H1 (cell line): ENCODE results near the gene PDE4B. TPM values are rescaled to one million over a fixed set of nuclear protein-coding genes. Genes with fewer than 3 reads are reported as not detected.

Experiments used
- CTCF ChIA-PET: fragments of 300-600 bp; sonication (Branson Sonifier 250); formaldehyde crosslinking; loops from one replicate; lab custom pipeline; 2021; ENCODE audit not compliant: partially characterized antibody; lab: Charles Lee
- POLR2A ChIA-PET: fragments of 300-600 bp; sonication (Branson Sonifier 250); formaldehyde crosslinking; loops from one replicate; lab custom pipeline; 2021; ENCODE audit warnings: inconsistent platforms; ENCODE audit not compliant: partially characterized antibody; lab: Charles Lee
- DNase-seq, 2 experiments: peaks; one replicate each; pipeline versions ENCODE4 v3.0.0 to v3.0.0-alpha.2; 2010 to 2022; ENCODE audit warnings: low spot score in 2 of 2, low read depth in 1 of 2, mixed read lengths in 1 of 2
- FAIRE-seq: peaks from 2 replicates; lab custom pipeline; 2011; peaks lifted over from hg19 to GRCh38; lab: Jason Lieb, UNC
- H2AFZ ChIP-seq: 2 replicates; pipeline ENCODE4 v1.8.1; 2012; ENCODE audit warnings: low read length, inconsistent platforms
- H2AK5ac ChIP-seq: 2 replicates; pipeline ENCODE4 v1.6.1; 2013; ENCODE audit warnings: low read depth, low read length
- H2BK120ac ChIP-seq: replicated peaks from 2 replicates; pipeline ENCODE3; 2013; ENCODE audit warnings: low read depth, low read length, inconsistent platforms
- H2BK12ac ChIP-seq: 2 replicates; pipeline ENCODE4 v1.6.1; 2013; ENCODE audit warnings: low read depth, low read length
- H2BK15ac ChIP-seq: 2 replicates; pipeline ENCODE4 v1.6.1; 2013; ENCODE audit warnings: low read length
- H2BK20ac ChIP-seq: 2 replicates; pipeline ENCODE4 v1.6.1; 2013; ENCODE audit warnings: low read length
- H2BK5ac ChIP-seq: 2 replicates; pipeline ENCODE4 v1.6.1; 2013; ENCODE audit warnings: low read depth, low read length
- H3K14ac ChIP-seq: 2 replicates; pipeline ENCODE4 v1.6.1; 2013; ENCODE audit warnings: inconsistent platforms; ENCODE audit not compliant: insufficient read length
- H3K18ac ChIP-seq: 2 replicates; pipeline ENCODE4 v1.6.1; 2013; ENCODE audit warnings: low read length; ENCODE audit errors: extremely low read depth
- H3K23ac ChIP-seq: 2 replicates; pipeline ENCODE4 v1.6.1; 2013; ENCODE audit warnings: inconsistent platforms; ENCODE audit not compliant: insufficient read length
- H3K23me2 ChIP-seq: 2 replicates; pipeline ENCODE4 v1.6.1; 2013; ENCODE audit warnings: low read depth, low read length
- H3K27ac ChIP-seq: 2 replicates; pipeline ENCODE4 v1.6.1; 2011; ENCODE audit warnings: low read depth, low read length, inconsistent platforms
- H3K27me3 ChIP-seq, 4 experiments: replicated peaks in 1 of 4; 1 replicate in 1 of 4; 2 replicates in 3 of 4; pipeline versions ENCODE4 v1.6.1 to v1.8.1; 2011 to 2013; ENCODE audit warnings: low read length in 3 of 4, mild to moderate bottlenecking in 3 of 4, inconsistent platforms in 2 of 4, mixed read lengths in 2 of 4, moderate library complexity in 1 of 4; ENCODE audit not compliant: control insufficient read depth in 3 of 4, insufficient read depth in 3 of 4; ENCODE audit errors: extremely low read depth in 1 of 4
- H3K36me3 ChIP-seq, 4 experiments: 2 replicates each; pipeline versions ENCODE4 v1.6.1 to v1.8.1; 2011 to 2013; ENCODE audit warnings: mild to moderate bottlenecking in 4 of 4, low read length in 3 of 4, moderate library complexity in 2 of 4, control low read depth in 1 of 4, inconsistent platforms in 1 of 4; ENCODE audit not compliant: insufficient read depth in 4 of 4, control insufficient read depth in 2 of 4
- H3K4ac ChIP-seq: replicated peaks from 2 replicates; pipeline ENCODE3; 2013; ENCODE audit warnings: low read length, low read depth, mixed read lengths, inconsistent platforms; ENCODE audit not compliant: insufficient read length
- H3K4me1 ChIP-seq, 4 experiments: replicated peaks in 1 of 4; 1 replicate in 1 of 4; 2 replicates in 3 of 4; pipeline versions ENCODE4 v1.6.1 to v1.8.1; 2011 to 2013; ENCODE audit warnings: low read length in 3 of 4, inconsistent platforms in 2 of 4, mixed read lengths in 1 of 4; ENCODE audit not compliant: insufficient read depth in 4 of 4, control insufficient read depth in 3 of 4
- H3K4me2 ChIP-seq, 2 experiments: 2 replicates each; pipeline versions ENCODE4 v1.6.1 to v1.8.1; 2011 to 2013; ENCODE audit warnings: low read depth in 2 of 2, low read length in 2 of 2, control low read depth in 1 of 2, inconsistent platforms in 1 of 2, mild to moderate bottlenecking in 1 of 2; ENCODE audit not compliant: insufficient read depth in 1 of 2
- H3K4me3 ChIP-seq, 4 experiments: fragments of 200-600, 300-600 bp in 1 of 4; sonication (generic), shearing (Covaris generic), sonication (Bioruptor Twin) in 1 of 4; 2 replicates each; pipeline versions ENCODE4 v1.5.1 to v1.8.1; 2011 to 2016; ENCODE audit warnings: low read length in 4 of 4, low read depth in 3 of 4, control low read depth in 2 of 4, inconsistent platforms in 2 of 4, mild to moderate bottlenecking in 2 of 4, mixed read lengths in 1 of 4, moderate library complexity in 1 of 4; ENCODE audit not compliant: insufficient read depth in 2 of 4; ENCODE audit errors: extremely low read depth in 1 of 4
- H3K56ac ChIP-seq: replicated peaks from 2 replicates; pipeline ENCODE3; 2013; ENCODE audit warnings: low read depth, mild to moderate bottlenecking, mixed read lengths, low read length, inconsistent platforms; ENCODE audit not compliant: insufficient read length
- H3K79me1 ChIP-seq: 2 replicates; pipeline ENCODE4 v1.6.1; 2013; ENCODE audit warnings: low read depth, low read length, control low read depth
- H3K79me2 ChIP-seq, 2 experiments: 2 replicates each; pipeline versions ENCODE4 v1.6.1 to v1.8.1; 2012 to 2013; ENCODE audit warnings: low read length in 2 of 2, mild to moderate bottlenecking in 2 of 2, inconsistent platforms in 1 of 2; ENCODE audit not compliant: insufficient read depth in 2 of 2, control insufficient read depth in 1 of 2
- H3K9ac ChIP-seq, 4 experiments: replicated peaks in 1 of 4; 1 replicate in 1 of 4; 2 replicates in 3 of 4; pipeline versions ENCODE4 v1.6.1 to v1.8.1; 2011 to 2013; ENCODE audit warnings: low read depth in 3 of 4, low read length in 3 of 4, control low read depth in 2 of 4, mild to moderate bottlenecking in 2 of 4, moderate library complexity in 2 of 4, inconsistent platforms in 1 of 4; ENCODE audit errors: extremely low read depth in 1 of 4
- H3K9me3 ChIP-seq, 2 experiments: 2 replicates each; pipeline versions ENCODE4 v1.6.1 to v1.8.1; 2012 to 2013; ENCODE audit warnings: mild to moderate bottlenecking in 2 of 2, moderate library complexity in 2 of 2, control low read depth in 1 of 2, inconsistent platforms in 1 of 2, low read depth in 1 of 2, low read length in 1 of 2, mixed read lengths in 1 of 2; ENCODE audit not compliant: insufficient read depth in 2 of 2
- H4K20me1 ChIP-seq, 2 experiments: replicated peaks in 1 of 2; 2 replicates each; pipeline versions ENCODE3 to v1.8.1; 2011 to 2013; ENCODE audit warnings: inconsistent platforms in 2 of 2, low read length in 2 of 2, mild to moderate bottlenecking in 1 of 2; ENCODE audit not compliant: insufficient read depth in 2 of 2, control insufficient read depth in 1 of 2
- H4K5ac ChIP-seq: 2 replicates; pipeline ENCODE4 v1.6.1; 2013; ENCODE audit warnings: low read length, low read depth, mixed read lengths, inconsistent platforms; ENCODE audit not compliant: insufficient read length
- H4K8ac ChIP-seq: 2 replicates; pipeline ENCODE4 v1.8.0; 2013; ENCODE audit warnings: mild to moderate bottlenecking, moderate library complexity, low read length, inconsistent platforms; ENCODE audit not compliant: insufficient read depth; ENCODE audit errors: extremely low read depth
- H4K91ac ChIP-seq: replicated peaks from 2 replicates; pipeline ENCODE3; 2013; ENCODE audit warnings: low read length, mixed read lengths, inconsistent platforms; ENCODE audit not compliant: insufficient read length
- EGR1 ChIP-seq: IDR thresholded peaks from 2 replicates; pipeline ENCODE4 v1.6.1; 2011; ENCODE audit warnings: low read depth, low read length, borderline replicate concordance
- FOSL1 ChIP-seq: IDR thresholded peaks from 2 replicates; pipeline ENCODE4 v1.6.1; 2011; ENCODE audit warnings: mild to moderate bottlenecking, low read depth, low read length, moderate library complexity; ENCODE audit not compliant: insufficient read depth
- RNF2 ChIP-seq: fragments of 200-900, 300-1000 bp; sonication (generic); IDR thresholded peaks from 2 replicates; pipeline ENCODE4 v1.7.1; 2016; ENCODE audit warnings: borderline replicate concordance, low read depth, mild to moderate bottlenecking, antibody characterized with exemption, low read length; ENCODE audit not compliant: poor library complexity, severe bottlenecking; ENCODE audit errors: missing control alignments
- SP4 ChIP-seq: IDR thresholded peaks from 2 replicates; pipeline ENCODE4 v1.6.1; 2012; ENCODE audit warnings: low read length, inconsistent platforms
- WGBS, 2 experiments: shearing (Covaris generic) in 1 of 2; methylation state at CpG; one replicate each; pipeline versions ENCODE4 v1.1.6 to v1.1.7; 2013 to 2015; ENCODE audit warnings: low lambda C conversion rate in 2 of 2, mixed read lengths in 2 of 2, inconsistent platforms in 1 of 2, low coverage in 1 of 2, missing lambda C conversion rate in 1 of 2; ENCODE audit not compliant: insufficient replicate concordance in 2 of 2, insufficient coverage in 1 of 2, insufficient read length in 1 of 2; ENCODE audit errors: extremely low coverage in 1 of 2, missing lambda C conversion rate in 1 of 2; 5-methylcytosine and 5-hydroxymethylcytosine counted together
- polyA plus RNA-seq, 7 experiments: library from polyadenylated mRNA; depleted of rRNA in 3 of 7; stranded (reverse) in 5 of 7; unstranded in 2 of 7; fragments of >200 nt in 5 of 7; fragments of 200-250 nt in 2 of 7; gene quantifications; 1 replicate in 5 of 7; 2 replicates in 1 of 7; 4 replicates in 1 of 7; pipeline versions ENCODE4 v1.2.1 to v1.2.3, GENCODE V29; 2011 to 2013; ENCODE audit warnings: missing spikeins in 2 of 7, mixed read lengths in 2 of 7
- total RNA-seq: library from RNA; stranded (reverse); fragmentation: NEBNext Ultra II Directional; extraction: Animal tissue kit (Norgen Biotek cat#: 25700); gene quantifications from 2 replicates; pipeline ENCODE4 v1.2.1, GENCODE V29; 2021
- TF ChIP-seq, protein P1 (sequence below): IDR thresholded peaks from 2 replicates; pipeline ENCODE4 v1.6.1; 2011; ENCODE audit warnings: low read length, improper control_type of control experiment

PDE4B gene
- total and polyA plus RNA-seq, 2 of the 8 experiments (the other 6 are each of a cell fraction or from before 2014, with no cell fraction given), result 5.0 to 15.1 TPM

DNA sequence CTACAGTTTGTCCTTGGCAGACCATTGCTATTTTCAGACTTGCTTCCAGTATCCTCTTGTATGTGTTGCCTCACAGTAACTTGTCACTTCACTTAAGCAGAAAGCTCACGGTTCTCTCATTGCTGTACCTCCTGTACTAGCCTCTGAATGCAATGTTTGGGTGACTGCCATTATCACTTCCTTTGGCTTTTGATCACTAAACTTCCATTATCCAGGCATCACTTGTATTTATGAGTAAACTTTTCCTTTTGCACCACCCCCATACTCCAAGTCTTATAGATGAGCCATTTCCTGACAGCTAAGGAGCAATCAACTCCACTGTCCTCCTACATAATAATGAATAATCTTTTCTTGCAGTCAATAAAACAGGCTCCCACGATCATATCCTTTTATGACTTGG, 255.3 kb downstream of the PDE4B start:
- Histone ChIP-seq H3K23ac (no peak overlapping the region), H3K4ac (no peak overlapping the region), H3K14ac (no peak overlapping the region), H3K9me3 (no peaks in the 10 kb centered on the region), H2BK120ac (no peak overlapping the region), H3K4me2 (no peak overlapping the region), H3K79me1 (no peaks in the 10 kb centered on the region), H2BK20ac (no peak overlapping the region), H2BK15ac (no peak overlapping the region), H2AK5ac (no peak overlapping the region), H2AFZ (no peak overlapping the region), H3K27ac (no peak overlapping the region), H4K91ac (no peak overlapping the region), H3K4me3 (no peak overlapping the region), H3K18ac (no peak overlapping the region), H2BK12ac (no peak overlapping the region), H4K20me1 (no peaks in the 10 kb centered on the region), H3K27me3 (no peaks in the 10 kb centered on the region), H3K79me2 (no peaks in the 10 kb centered on the region), H3K9ac (no peak overlapping the region), H4K8ac (no peak overlapping the region), H4K5ac (no peak overlapping the region), H3K56ac (no peak overlapping the region), H2BK5ac (no peak overlapping the region), H3K36me3 (no peaks in the 10 kb centered on the region), H3K4me1 (no peaks in the 10 kb centered on the region), H3K23me2 (no peaks in the 10 kb centered on the region)
- DNase-seq, result no peak
- WGBS, 2 experiments, result 85% methylated on average over 2 of the region's 2 CpGs; no CpG with 5 or more reads in 1 of the 2 experiments
- ChIA-PET CTCF (interaction anchor here (0.9 kb wide), 1 partner anchor 105 kb away, joined by 3 read pairs; no protein-coding TSS in a partner anchor), POLR2A (no interaction called here)
- no peak for TF ChIP-seq FOSL1
- TF ChIP-seq, protein P1, sequence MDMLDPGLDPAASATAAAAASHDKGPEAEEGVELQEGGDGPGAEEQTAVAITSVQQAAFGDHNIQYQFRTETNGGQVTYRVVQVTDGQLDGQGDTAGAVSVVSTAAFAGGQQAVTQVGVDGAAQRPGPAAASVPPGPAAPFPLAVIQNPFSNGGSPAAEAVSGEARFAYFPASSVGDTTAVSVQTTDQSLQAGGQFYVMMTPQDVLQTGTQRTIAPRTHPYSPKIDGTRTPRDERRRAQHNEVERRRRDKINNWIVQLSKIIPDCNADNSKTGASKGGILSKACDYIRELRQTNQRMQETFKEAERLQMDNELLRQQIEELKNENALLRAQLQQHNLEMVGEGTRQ, result no peak
- TF ChIP-seq RNF2, result no peak
- TF ChIP-seq EGR1, result no peak
- TF ChIP-seq SP4, result no peak
- no peak for FAIRE-seq
